NCI-H1436 treated with DMSO at 0.1 percent for 48 hours (cell line): ENCODE data around the gene BCL7A.
"Not testable (repeated sequence)": the region's sequence is repeated elsewhere in the genome, so short reads cannot be mapped to it uniquely, and the experiment has no call there.

Source experiments
- DNase-seq: peaks from one replicate; lab custom pipeline; 2025; lab: John Stamatoyannopoulos, UW

Gene BCL7A

GRCh38 chr12:122054842-122055520 is 33.3 kb downstream of the BCL7A start:
- DNase-seq: no peak

GRCh38 chr12:122056406-122056805 is 34.7 kb downstream of the BCL7A start:
- not testable (repeated sequence) for DNase-seq

GRCh38 chr12:122057007-122057735 is 35.5 kb downstream of the BCL7A start:
- DNase-seq: no peak

GRCh38 chr12:122057769-122058168 is 36.1 kb downstream of the BCL7A start:
- DNase-seq: no peak

GRCh38 chr12:122058549-122059149 is 37.0 kb downstream of the BCL7A start:
- no peak for DNase-seq

- DNase-seq: no peak
Measured at GRCh38 chr12:122059203-122059960, 37.7 kb downstream of the BCL7A start.

GRCh38 chr12:122060081-122060501 is 38.4 kb downstream of the BCL7A start:
- DNase-seq: no peak

GRCh38 chr12:122061253-122061652 is 39.6 kb downstream of the BCL7A start:
- DNase-seq: no peak

GRCh38 chr12:122062832-122063693 is 41.4 kb downstream of the BCL7A start:
- DNase-seq: no peak

- no peak for DNase-seq
Measured at GRCh38 chr12:122063694-122064024, 42.0 kb downstream of the BCL7A start.

- DNase-seq: peak; percentile 62
Measured at GRCh38 chr12:122064025-122064777, 42.5 kb downstream of the BCL7A start.

- DNase-seq: no peak
Measured at GRCh38 chr12:122064780-122065588, 43.3 kb downstream of the BCL7A start.

GRCh38 chr12:122067548-122067947 is 45.9 kb downstream of the BCL7A start:
- DNase-seq: no peak

- DNase-seq: no peak
Measured at GRCh38 chr12:122067966-122068365, 46.3 kb downstream of the BCL7A start.

GRCh38 chr12:122072031-122072970 is 50.6 kb downstream of the BCL7A start:
- no peak for DNase-seq

- DNase-seq: no peak
Measured at GRCh38 chr12:122073815-122074214, 52.1 kb downstream of the BCL7A start.

- DNase-seq: no peak
Measured at GRCh38 chr12:122076743-122077495, 55.2 kb downstream of the BCL7A start.
